Testis (tissue), 2 donors: ENCODE results near the gene LIPG.

Experiments used
- POLR2A ChIP-seq: fragments of 450-650 bp; IDR thresholded peaks from one replicate; pipeline ENCODE4 v1.6.1; 2017; ENCODE audit warnings: antibody characterized with exemption, mild to moderate bottlenecking, moderate library complexity
- TF ChIP-seq, protein P1 (sequence below), 3 experiments: fragments of 450-650 bp in 2 of 3; fragments of 200-600 bp in 1 of 3; sonication (generic) in 1 of 3; IDR thresholded peaks; one replicate each; pipeline ENCODE4 v1.5.1; 2016 to 2019; ENCODE audit warnings: antibody characterized with exemption in 3 of 3, mild to moderate bottlenecking in 2 of 3, moderate library complexity in 1 of 3

DNA sequence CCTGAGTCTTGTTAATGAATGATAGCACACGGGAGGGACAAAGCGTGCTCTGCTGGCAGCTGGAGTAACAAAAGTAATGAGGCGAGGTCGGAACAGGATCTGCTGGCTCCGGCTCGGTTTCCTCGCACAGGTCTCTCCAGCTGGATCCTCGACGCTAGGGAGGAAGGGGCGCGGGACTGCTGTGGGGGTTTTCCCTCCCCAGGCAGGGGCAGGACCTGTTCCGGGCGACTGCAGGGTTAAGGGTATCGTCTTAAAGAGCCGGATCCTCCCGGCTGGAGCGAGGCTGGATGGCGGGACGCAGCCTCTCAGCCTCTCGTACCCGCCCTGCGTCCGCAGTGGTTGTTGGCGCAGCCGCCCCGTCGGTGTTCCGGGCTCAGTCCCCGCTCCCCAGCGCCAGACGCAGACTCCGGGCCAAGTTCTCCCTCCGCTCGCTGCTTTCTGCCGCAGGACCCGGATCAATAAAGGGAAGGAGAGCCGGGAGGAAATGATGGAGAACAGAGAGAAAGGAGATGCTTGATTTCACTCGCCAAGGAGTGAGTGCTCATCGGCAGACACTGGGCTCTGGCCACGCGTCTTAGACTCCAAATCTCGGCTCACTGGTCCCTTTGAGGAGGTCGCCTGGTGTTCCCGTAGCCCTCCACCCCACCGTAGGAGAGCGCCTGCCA, 1.1 kb upstream of the LIPG start:
- no peak for TF ChIP-seq POLR2A
- TF ChIP-seq, protein P1, sequence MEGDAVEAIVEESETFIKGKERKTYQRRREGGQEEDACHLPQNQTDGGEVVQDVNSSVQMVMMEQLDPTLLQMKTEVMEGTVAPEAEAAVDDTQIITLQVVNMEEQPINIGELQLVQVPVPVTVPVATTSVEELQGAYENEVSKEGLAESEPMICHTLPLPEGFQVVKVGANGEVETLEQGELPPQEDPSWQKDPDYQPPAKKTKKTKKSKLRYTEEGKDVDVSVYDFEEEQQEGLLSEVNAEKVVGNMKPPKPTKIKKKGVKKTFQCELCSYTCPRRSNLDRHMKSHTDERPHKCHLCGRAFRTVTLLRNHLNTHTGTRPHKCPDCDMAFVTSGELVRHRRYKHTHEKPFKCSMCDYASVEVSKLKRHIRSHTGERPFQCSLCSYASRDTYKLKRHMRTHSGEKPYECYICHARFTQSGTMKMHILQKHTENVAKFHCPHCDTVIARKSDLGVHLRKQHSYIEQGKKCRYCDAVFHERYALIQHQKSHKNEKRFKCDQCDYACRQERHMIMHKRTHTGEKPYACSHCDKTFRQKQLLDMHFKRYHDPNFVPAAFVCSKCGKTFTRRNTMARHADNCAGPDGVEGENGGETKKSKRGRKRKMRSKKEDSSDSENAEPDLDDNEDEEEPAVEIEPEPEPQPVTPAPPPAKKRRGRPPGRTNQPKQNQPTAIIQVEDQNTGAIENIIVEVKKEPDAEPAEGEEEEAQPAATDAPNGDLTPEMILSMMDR (IDR thresholded peaks at IDR 0.05): no peak
